ENCODE measurements around the gene PPT2.
A peak's percentile ranks its signal among the peaks of the same experiment; 100 is the strongest.

The PPT2 gene, protein sequence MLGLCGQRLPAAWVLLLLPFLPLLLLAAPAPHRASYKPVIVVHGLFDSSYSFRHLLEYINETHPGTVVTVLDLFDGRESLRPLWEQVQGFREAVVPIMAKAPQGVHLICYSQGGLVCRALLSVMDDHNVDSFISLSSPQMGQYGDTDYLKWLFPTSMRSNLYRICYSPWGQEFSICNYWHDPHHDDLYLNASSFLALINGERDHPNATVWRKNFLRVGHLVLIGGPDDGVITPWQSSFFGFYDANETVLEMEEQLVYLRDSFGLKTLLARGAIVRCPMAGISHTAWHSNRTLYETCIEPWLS

GRCh38 chr6:32153564-32154513 is at the start of gene PPT2:
PPT2 (plus strand) TSS chr6:32154141; CDS start chr6:32154595, 454 bp downstream.
- peak; percentile 96 for DNase-seq

- peak; percentile 62 for DNase-seq
Measured at GRCh38 chr6:32105433-32105832, 48.5 kb upstream of the PPT2 start.

DNA sequence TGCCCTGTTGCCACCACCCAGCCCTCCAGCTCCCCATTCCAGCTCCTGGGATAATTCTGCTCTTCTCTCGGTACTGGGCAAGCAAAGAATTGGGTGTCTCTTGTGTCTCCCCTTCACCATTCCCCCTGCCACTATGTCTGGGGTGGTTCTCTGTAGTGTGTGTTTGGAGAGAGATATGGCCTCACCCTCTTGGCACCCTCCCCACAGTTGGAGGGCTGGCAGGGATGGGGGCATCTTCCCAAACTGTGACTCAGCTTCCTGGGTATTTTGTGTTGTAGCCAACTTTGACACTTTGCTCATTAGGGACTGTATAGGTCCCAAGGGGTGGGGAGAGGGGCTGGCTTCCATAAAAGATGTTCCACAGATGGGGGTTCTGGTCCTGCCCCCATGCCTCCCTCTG is 46.5 kb upstream of the PPT2 start:
- peak; percentile 64 for DNase-seq

DNA sequence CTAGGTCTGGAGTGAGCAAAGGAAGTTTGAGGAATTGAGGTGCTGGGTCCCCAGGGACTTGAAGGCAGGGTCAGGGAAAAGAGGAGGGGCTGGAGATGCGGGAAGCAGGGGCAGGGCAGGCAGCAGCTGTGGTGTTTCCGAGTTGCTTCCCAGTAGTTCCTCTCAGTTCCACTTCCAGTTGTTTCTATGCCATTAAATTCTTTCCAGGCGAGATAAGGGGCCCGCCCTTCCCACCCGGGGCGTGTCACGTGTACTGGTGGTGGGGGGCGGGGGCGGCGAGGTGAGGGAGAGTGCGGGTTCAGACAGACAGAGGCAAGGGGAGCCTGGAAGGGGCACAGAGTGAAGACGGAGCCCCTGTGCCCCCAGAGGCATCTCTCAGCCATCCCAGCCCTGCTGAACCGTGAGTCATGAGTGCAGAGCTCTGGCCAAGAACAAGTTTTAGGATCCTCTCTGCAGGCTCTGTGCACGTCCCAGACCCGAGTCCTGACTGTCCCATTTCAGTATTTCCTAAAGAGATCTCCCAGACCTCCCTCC is 45.8 kb upstream of the PPT2 start:
- peak; percentile 50 for DNase-seq

- no peak for DNase-seq
Measured at GRCh38 chr6:32108727-32109113, 45.2 kb upstream of the PPT2 start.

DNA sequence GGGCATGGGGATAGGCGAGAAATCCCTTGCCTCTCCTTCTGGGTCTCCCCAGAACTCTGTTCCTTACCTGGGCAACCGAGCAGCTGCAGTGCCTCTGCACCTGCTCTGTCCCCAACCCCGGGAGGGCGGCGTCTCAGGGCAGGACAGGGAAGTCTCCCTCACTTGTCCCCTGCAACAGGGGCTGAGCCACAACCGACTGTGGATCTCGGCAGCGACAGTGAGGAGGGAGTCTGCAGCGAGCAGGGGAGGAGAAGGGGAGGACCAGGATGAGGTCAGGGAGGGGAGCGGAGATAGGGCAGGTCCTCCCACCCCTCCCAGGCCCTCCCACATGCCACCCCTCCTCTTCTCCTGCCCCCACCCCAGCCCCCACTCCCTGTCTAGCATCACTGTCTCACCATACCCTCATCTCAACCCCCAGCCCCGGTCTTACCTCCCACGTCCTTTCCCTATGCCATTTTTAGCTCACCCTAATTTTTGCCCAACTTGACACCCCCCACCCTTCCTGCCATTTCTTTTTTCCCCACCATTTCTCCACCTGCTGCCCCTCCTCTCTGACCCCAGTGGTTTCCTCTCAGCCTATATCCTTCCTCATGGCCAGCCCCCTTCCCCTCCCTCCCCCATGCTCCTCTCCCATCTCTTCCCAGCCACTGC is 44.7 kb upstream of the PPT2 start, which contains the start of gene TNXB:
TNXB (minus strand) TSS at position 225 of the 651 bp plus-strand sequence. CDS start 11,140 bp downstream, outside the sequence.
- peak; percentile 46 for DNase-seq

GRCh38 chr6:32109765-32110160 is 44.2 kb upstream of the PPT2 start:
- no peak for DNase-seq

DNA sequence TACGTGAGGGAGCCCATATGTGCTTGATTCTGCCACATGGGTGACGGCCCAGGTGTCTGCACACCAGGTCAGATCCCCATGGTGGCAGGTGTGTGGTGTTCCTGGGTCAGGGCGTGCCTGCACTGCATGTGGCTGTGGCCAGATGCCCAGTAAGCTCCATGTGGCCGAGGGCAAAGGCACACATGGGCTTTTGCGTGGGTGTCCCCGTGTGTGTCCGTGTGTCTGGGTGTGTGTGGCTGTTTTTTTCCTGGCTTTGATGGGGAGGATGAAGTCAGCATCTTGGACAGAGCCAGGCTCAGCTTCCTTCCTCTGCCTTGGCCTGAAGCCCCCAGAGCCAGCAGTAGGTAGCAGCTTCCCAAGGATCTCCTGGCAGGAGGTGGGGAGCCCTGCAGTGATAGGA is 43.3 kb upstream of the PPT2 start:
- no peak for DNase-seq

DNA sequence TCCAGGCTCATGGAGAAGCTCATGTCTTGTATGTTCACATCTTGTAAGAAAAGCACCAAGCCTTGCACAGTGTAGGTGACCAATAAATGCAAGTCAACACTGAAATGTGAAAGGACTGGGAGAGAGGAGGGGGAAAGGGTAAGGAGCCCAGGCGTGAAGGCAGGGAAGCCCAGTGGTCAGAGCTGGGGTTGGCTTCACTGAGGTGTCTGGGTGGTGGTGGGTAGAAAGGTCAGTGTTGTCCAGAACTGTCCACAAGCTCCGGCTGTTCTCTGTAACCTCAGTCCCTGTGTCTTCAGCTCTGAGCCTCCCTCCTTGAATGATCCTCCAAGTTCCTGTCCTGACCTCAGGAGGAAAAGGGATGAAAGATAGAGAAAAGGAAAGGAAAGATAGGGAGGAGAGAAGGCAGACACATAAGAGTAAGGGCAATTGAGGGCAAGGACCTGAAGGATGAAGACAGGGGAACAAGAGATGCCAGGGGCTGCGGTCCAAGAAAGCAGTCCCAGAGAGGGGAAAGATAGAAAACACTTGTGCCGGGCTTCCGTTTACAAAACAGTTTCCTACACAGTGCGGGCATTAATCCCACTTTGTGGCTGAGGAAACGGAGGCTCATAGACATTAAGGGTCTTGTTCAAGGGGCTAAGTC is 42.4 kb upstream of the PPT2 start:
- DNase-seq, result no peak

DNA sequence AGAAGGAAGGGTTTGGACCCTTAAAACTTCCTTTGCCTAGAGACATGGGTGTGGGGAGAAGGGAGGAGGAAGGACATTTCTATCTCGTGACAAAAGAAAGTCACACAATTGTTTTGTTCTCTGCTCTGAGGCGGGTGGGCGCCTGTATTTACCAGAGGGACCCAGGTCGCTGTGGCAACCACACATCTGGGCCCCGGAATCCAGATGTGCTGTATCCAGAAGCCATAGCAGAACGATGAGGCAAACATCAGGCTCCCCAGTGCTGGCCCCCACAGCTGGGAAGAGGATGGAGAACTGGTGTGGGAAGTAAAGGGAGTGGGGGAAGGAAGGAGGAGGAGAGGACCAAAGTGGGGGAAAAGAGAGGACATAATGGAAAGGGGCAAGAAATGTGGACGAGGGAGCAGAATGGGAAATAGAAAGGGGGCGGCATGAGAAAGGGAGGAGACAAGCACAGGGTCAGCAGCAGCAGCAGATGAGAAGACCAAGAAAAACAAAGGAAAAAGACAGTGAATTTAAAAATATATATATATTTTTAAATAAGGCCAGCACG is 41.4 kb upstream of the PPT2 start:
- no peak for DNase-seq

DNA sequence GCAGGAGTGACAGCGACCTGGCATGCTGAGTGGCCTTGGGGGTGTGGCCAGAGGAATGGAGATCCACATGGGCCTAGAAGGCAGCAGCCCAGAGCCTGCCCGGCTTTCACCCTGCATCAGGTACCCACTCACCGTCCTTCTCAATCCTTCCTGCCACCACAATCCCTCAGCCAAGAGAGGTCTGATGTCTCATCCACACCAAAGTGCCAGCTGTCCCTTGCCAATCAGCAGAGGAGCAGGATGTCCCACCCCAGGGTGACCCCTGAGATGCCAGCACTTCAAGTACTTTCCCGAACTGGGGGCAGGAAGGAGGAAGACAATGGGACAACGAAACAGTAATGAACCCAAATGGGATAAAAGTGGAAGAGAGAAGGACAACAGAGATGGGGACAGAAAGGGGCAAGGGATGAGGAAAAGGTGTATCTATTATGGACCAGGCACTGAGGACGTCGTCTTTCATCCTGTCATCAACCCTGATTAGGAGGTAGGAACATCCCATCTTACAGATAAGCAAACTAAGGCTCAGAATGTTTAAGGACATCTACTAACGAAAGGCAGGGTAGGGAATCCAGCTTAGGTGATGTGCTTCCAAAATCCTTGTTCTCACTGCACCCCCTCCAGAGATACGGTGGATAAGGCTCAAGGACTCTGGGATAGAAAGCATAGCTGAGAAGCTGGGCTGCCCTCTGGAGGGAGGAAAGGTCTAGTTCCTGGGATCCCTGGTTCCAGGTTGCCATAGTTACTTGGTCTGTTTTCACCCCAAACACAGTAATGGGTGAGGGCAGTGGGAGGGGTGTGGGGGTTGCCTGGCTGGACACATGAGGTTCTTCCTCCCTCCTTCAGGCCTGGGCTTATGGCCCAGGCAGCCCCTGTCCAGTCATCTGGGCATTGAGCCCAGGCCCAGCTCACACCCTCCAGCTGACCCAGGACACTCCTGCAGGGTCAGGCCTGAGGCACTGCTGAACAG is 40.3 kb upstream of the PPT2 start:
- DNase-seq, result no peak

GRCh38 chr6:32114796-32115195 is 39.1 kb upstream of the PPT2 start:
- no peak for DNase-seq

GRCh38 chr6:32115623-32116022 is 38.3 kb upstream of the PPT2 start:
- DNase-seq, result no peak

DNA sequence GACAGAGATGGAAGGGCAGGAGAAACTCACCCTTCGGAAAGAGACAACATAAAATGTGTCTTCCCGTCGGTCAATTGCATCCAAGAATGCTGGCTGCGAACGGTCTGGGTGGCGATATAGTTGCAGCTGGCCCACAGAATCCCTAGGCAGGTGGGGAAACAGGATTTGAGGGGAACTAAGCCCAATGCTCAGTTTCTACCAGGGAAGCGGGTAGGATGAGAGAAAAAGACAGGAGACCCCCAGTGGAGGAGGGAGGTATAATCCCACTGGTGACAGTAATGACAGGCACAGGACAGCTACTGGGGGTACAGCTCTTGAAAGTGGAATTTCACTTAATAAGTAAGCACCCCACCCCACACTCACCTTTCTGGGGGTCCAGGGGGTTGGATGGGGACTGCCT is 37.3 kb upstream of the PPT2 start:
- DNase-seq, result peak; percentile 66

DNA sequence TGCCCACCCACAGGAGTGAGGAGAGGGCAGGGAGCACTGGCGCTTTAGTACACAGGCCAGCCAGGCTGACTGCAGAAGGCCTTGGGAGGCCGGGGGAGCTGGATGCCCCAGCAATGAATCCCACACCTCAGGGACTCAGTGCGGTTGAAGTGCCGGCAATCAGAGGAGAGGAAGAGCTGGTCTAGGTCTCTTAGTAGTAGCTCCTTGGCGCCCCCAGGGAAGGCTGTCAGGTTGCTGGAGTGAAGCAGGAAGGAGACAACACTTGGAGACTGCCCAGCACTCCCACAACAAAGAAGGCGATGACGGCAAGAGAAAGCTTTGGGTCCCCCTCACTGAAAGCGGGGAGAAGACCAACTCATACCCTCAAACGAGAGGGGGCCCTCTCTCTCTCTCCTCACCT is 36.5 kb upstream of the PPT2 start:
- DNase-seq, result no peak

DNA sequence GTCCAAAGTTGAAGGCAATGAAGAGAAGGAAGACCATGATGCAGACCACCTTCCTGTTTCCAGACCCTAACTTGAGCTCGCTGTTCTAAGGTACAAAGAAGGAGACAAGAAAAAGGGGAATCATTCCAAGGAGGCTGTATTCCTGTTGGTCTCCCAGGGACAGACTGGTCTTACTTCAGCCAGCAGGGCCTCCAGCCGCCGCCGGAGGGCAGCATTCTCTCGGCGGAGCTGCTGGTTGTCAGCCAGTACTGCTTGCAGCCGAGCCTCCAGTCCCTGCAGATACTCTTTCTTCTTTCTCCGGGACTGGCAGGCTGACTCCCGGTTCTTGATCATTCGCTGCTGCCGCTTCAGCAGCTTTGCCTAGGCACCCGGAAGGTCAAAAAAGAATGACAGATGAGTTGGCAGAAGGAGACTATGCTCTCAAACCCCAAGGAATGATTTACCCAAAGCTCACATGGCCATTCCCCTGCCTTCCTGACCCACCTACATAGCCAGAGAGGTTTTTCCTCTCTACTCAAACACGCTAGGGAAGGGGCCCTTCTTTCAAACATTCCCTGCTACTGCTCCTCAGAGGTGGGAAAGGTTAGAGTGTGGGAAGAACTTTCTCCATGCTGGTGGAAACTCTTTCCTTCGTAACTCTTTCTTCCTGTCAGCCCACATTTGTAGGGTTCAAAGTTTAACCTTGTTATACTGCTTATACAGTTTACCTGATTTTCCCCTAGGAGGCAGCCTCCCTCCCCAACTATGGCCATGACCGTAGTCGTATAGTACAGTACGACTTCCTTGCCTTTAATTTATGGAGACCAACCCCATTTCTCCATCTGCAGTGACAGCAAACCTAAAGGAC is 34.9 kb upstream of the PPT2 start:
- DNase-seq, result peak; percentile 91

DNA sequence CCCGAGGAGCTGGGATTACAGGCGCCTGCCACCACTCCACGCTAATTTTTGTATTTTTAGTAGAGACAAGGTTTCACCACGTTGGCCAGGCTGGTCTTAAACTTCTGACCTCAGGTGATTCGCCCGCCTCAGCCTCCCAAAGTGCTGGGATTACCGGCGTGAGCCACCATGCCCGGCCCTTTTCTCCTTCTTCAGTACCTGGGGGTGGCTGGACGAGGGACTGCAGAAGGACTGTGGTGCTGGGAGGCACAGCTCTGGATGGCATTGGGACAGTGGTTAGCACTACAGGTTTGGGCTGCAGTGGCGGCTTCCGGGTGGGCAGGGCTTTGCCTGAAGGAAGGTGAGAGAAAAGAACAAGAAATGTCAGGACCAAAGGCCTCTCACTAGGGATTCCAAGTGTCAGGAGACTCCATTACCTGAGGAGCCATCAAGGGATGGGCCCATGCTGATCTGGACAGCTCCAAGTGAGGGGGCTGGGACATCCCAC is 33.3 kb upstream of the PPT2 start:
- DNase-seq, result no peak

DNA sequence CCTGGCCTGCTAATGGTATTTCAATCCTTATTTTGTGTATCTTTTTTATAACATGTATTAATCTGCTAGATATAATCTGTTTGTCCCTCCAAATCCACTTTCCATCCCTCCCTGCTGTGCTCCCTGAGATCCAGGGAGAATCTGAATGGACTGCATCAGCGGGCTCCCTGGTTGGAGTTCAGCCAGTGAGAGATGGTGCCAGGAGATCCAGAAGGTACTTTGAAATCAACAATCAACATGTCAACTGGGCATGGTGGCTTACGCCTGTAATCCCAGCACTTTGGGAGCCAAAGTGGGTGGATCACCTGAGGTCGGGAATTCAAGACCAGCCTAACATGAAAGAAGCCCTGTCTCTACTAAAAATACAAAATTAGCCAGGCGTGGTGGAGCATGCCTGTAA is 30.3 kb upstream of the PPT2 start:
- DNase-seq, result no peak

DNA sequence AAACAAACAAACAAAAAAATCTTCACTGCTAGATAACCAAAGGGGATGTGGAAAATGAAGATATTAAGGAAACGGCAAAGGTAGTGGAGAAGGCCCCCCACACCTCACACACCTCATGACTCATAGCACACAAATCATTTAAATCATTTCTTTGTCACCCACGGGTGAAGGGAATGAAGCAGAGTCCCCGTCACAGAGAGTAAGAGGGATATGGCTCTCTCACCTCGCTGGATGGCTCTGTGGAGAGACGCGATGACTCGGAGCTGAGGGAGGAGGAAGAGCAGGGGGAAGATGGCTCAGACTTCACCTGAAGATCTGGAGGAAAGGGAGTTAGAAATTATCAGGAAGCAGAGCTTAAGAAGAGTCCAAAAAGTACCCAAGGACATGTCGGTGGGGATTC is 27.1 kb upstream of the PPT2 start:
- DNase-seq, result no peak

DNA sequence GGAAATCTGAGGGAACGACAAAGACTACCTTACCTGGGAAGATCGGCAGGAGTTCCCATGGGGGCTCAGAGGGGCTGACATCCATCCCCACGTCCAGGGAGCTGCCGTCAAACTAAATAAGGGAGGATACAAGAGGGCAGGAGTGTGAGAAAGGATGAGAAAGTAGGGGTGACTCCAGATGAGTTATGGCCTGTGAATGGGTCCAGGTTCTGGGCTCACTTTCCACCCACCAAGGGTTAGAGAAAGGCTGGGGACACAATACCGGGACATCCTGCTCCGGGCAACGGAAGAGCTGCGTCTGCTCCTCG is 26.6 kb upstream of the PPT2 start:
- DNase-seq, result no peak
